Coronary artery (tissue), 2 donors: Measurements from ENCODE around the gene SPEN.
"Not testable (repeated sequence)": the region's sequence is repeated elsewhere in the genome, so short reads cannot be mapped to it uniquely, and the experiment has no call there.

Experiments
- DNase-seq: peaks from one replicate; pipeline ENCODE4 v3.0.0-alpha.2; 2017; ENCODE audit warnings: low spot score
- H3K27ac ChIP-seq, 2 donors: fragments of 200-600 bp; sonication (generic); one replicate each; pipeline ENCODE4 v1.5.1; 2016 to 2019
- H3K4me3 ChIP-seq: fragments of 200-600 bp; sonication (generic); 2 replicates; pipeline ENCODE4 v1.5.1; 2016; ENCODE audit warnings: mild to moderate bottlenecking, moderate library complexity
- TF ChIP-seq, protein P1 (sequence below): fragments of 200-600 bp; sonication (generic); IDR thresholded peaks from one replicate; pipeline ENCODE4 v1.5.1; 2019; ENCODE audit warnings: antibody characterized with exemption

SPEN gene

DNA sequence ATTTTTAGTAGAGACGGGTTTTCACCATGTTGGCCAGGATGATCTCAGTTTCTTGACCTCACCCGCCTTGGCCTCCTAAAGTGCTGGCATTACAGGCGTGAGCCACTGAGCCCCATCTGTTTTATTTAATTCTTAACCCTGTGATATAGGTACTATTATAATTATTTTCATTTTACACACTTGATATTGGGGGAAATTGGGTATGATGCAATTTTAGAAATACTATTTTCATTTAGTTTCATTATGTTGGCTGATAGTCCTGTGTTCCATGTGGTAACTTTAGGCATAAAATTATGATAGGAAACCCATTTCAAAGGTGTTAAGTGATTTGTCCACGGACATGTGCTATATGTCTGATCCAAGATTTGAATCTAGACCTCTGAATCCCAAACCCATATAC, 61.1 kb downstream of the SPEN start:
- TF ChIP-seq, protein P1, sequence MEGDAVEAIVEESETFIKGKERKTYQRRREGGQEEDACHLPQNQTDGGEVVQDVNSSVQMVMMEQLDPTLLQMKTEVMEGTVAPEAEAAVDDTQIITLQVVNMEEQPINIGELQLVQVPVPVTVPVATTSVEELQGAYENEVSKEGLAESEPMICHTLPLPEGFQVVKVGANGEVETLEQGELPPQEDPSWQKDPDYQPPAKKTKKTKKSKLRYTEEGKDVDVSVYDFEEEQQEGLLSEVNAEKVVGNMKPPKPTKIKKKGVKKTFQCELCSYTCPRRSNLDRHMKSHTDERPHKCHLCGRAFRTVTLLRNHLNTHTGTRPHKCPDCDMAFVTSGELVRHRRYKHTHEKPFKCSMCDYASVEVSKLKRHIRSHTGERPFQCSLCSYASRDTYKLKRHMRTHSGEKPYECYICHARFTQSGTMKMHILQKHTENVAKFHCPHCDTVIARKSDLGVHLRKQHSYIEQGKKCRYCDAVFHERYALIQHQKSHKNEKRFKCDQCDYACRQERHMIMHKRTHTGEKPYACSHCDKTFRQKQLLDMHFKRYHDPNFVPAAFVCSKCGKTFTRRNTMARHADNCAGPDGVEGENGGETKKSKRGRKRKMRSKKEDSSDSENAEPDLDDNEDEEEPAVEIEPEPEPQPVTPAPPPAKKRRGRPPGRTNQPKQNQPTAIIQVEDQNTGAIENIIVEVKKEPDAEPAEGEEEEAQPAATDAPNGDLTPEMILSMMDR, result no peak
- Histone ChIP-seq H3K27ac (no peak overlapping the region), H3K4me3 (no peak overlapping the region)
- DNase-seq, result no peak

DNA sequence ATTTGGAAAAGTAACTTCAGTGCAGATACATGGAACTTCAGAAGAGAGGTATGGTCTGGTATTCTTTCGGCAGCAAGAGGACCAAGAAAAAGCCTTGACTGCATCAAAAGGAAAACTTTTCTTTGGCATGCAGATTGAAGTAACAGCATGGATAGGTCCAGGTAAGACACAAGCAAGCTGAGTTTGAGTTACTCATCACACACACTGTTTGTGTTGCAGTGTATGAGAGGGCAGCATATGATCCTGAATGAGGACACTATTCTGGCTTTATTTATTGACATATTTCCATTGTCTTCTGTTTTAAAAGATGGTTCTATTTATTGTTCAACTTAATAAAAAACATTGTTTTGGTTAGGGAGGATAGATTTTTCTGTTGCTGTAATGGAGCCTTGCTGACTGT, 63.6 kb downstream of the SPEN start:
- H3K4me3 ChIP-seq, result no peak overlapping the region
- no peak for DNase-seq
- no peak overlapping the region for H3K27ac ChIP-seq
- TF ChIP-seq, protein P1, result no peak

GRCh38 chr1:15911927-15912326, 64.4 kb downstream of the SPEN start:
- TF ChIP-seq, protein P1, result no peak
- Histone ChIP-seq H3K27ac (no peak overlapping the region), H3K4me3 (no peak overlapping the region)

DNA sequence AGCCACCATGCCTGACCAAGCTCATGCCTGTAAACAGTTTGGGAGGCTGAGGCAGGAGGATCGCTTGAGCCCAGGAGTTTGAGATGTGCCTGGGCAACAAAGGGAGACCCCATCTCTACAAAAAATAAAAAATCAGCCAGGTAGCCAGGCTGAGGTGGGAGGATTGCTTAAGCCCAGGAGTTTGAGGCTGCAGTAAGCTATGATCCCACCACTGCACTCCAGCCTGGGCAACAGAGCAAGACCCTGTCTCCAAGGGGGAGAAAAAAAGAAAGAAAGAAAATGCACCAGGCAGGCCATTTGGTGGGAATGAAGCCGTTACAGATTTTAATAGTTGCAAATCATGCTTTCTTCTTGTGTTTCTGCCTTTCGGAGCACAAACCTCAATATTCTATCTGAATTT, 66.1 kb downstream of the SPEN start:
- DNase-seq, H3K4me3 ChIP-seq, H3K27ac ChIP-seq: not testable (repeated sequence)

More at GRCh38 chr1:15911927-15912326, 64.4 kb downstream of the SPEN start:
- no peak for DNase-seq

DNA sequence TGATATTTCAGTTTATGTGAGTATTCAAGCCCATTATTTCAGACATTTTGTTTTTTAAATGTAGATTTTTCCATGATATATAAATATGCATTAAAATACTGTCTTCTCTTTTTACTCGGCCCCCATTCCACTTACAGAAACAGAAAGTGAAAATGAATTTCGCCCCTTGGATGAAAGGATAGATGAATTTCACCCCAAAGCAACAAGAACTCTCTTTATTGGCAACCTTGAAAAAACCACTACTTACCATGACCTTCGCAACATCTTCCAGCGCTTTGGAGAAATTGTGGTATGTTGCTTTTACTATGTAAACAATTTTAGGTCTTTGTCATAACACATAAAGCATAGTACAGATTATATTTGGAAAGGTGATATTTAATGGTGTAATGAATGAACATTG, 68.5 kb downstream of the SPEN start:
- Histone ChIP-seq H3K4me3 (no peak overlapping the region), H3K27ac (no peak overlapping the region)
- no peak for DNase-seq
- TF ChIP-seq, protein P1, result no peak

GRCh38 chr1:15916417-15916816, 68.9 kb downstream of the SPEN start:
- TF ChIP-seq, protein P1, result no peak
- no peak overlapping the region for H3K4me3 ChIP-seq
- H3K27ac ChIP-seq, result no peak overlapping the region
- no peak for DNase-seq

GRCh38 chr1:15916916-15917315, 69.4 kb downstream of the SPEN start:
- TF ChIP-seq, protein P1, result no peak
- Histone ChIP-seq H3K27ac (no peak overlapping the region), H3K4me3 (no peak overlapping the region)
- no peak for DNase-seq
